NK-92 treated with Interleukin-12 subunit alpha and Interleukin-12 subunit beta, amount 100 ng/mL, for 24 hours (cell line): ENCODE results near the gene S1PR3.
"Not testable (repeated sequence)": the region's sequence is repeated elsewhere in the genome, so short reads cannot be mapped to it uniquely, and the experiment has no call there.

ENCODE experiments used
- DNase-seq: peaks from one replicate; lab custom pipeline; 2025; lab: John Stamatoyannopoulos, UW

S1PR3 gene

DNA sequence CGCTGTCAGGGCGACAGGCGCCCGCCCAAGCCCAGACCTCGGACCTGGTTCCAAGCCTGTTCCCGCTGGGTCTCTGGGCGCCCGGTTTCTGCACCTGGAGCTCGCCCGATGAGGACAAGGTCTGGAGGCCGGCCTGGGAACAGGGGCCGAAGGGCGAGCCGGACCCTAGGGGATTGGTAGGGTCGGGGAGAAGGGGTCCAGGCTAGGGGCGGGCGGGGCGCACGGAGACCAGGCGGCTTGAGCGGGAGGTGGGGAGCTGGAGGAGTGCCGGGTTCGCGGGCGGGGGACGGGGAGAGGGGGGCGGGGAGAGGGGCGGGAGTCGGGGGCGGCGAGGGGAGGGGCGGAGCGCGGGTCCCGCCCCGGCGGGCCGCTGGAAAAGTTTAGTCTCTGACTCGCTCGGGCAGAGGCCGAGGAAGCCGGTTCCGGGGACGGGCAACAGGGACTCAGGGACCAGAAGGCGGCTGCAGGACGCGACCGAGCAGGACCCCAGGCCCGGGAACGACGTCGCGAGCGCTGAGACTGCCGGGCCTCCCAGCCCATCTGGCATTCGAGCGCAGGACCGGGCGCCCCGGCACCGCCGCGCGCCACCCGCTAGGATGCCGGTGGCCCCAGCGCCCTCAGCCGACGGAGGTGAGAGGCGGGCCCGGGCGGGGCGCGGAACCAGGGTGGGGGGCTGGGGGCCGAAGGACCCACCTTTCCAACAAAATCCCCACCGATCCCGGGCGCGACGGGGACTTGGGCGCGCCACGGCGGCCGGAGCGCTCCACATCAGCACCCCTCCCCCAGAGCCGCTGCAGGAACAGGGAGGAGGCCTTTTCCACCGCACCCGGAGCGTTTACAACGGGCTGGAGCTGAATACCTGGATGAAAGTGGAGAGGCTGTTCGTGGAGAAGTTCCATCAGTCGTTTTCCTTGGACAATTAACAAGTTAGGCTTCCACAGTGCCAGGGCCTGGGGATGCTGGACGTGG, at the start of gene S1PR3:
Gene S1PR3 (plus strand): TSS at position 403 of the 969 bp plus-strand sequence. CDS start 9,733 bp downstream, outside the sequence.
- DNase-seq: no peak

DNA sequence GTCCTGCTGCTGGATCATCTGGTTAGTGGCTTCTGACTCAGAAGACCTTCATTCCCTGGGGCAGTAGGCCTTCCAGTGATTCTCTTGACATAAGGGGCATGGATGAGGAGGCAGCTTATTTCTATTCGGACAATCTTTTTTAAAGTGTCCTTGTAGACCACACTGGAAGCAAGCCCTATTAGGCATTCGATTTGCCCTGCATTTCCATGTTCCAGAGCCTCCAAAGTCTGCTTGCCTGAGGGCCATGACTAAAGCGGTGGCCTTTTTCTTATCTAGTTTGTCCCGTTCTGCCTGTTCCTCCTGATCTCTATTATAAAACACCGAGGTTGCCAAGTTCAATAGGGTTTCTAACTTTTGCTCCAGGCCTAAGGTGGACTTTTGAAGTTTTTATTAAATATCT, 49.7 kb upstream of the S1PR3 start:
- DNase-seq: not testable (repeated sequence)

DNA sequence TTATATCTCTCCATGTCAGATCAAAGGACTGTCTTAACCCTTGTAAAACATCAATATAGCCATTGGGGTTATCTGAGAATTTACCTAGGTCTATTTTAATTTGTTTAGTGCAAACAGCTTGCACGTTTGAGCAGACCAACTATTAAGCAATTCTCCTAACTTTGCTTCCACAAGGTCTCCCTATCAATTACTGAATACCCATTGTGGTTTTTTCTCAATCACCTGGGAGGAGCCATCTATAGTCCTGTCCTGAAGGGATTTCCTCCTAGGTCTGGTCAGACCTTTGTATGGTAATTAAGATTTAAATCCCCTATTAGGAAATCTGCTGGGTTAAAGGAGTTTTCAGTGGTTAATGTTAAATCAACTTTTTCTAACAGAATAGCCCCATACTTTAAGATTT, 48.9 kb upstream of the S1PR3 start:
- DNase-seq: no peak

DNA sequence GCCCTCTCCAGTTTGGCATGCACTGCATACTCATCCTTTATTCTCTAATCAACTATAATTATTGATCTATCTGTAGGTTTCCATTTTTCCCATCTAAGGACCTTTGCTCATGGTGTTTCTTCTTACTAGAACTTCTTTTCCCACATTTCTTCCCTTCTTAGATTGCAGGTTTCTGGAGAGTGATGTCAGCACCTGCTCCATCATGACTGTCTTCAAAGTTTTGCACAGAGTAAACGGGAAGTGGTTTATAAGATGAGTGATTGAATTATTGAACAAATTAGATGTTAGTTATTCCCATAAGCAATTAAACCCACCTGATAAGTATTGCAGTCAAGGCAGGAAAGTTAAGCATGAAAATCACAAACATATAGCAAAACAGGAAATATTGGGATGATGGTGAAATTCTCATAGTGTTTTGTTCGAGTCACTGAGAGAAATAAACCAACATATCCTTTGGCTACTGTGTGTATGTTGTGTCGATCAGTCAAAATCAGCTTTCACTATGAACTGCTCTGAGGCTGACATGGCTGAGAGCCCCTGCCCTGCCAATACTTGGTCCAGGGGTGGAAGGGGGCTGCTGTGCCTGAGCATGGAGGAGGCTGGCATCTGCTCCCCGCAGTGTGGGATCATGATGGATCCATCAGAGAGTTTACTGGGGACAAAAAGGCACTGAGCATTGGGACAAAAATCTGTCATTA, 45.5 kb upstream of the S1PR3 start:
- DNase-seq: no peak

DNA sequence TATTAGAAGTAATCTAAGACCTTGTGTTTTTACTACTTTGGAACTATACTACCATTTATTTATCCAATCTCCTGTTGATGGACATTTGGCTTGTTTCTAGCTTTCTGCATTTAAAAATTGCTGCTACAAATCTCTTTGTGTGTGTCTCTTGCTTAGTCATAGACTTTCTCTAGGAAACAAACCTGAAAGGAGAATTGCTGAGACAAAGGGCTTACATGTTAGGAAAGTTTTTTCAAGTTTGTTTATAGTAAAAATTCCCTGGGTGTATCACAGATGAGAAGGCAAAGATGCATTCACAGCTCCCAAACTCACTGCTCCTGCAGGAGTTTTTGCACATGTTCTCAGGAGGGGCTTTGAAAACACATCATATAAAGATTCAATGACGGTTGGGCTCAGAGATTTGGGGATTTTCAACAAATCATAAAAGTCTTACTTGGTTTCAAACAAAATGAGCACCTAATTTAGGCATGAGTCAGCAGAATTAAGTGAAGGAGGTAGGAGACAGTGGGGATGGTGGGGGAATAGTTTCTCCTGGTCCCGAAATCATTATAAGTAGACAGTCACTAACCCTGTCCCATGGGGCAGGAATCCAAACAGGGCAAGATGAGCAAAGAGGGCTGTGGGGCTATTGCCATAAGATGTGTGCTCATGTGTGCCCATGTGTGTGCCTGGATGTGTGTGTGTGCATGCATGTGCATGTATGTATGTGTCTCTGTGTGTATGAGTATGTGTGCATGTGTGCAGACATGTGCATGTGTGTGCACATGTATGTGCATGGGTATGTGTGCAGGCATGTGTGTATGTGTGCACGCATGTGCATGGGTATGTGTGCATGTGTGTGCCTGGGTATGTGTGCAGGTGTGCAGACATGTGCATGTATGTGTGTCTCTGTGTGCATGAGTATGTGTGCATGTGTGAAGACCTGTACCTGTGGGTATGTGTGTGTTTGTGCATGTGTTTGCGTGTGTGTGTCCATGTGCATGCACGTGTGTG, 43.4 kb upstream of the S1PR3 start:
- no peak for DNase-seq

DNA sequence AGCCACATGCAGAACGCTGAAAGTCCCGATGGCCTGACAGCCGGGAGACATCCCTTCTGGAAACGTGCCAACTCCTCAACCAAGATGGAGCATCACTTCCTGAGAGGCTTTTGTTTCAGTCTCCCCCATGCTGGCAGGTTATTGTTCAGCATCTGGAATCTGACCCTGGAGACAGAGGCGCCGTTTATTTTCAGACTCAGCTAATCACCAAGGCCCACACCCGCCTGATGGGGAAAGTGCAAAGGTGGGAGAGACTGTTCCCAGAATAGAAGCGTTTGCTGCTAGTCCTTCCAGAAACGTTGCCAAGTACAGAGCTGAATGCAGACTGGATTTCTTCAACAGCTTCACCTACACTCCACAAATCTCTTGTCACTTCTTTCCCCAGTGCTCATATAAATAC, 41.8 kb upstream of the S1PR3 start:
- no peak for DNase-seq

DNA sequence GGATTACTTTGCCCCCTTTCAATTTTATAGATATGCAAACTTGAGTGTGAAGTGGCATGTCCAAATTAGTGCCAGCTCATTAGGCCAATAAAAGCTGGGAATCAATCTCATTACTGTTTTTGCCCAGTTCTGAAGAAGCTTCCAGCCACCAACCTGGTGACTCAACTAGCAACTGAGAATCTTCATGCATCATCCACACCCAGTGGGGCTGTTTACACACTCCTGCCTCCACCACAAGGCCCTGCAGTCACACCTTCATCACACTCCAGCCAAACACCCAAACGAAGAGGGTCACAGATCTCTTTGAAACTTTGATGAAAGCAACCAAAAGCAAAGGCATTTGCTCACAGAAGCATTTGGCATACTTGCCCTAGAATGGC, 41.3 kb upstream of the S1PR3 start:
- DNase-seq: no peak

DNA sequence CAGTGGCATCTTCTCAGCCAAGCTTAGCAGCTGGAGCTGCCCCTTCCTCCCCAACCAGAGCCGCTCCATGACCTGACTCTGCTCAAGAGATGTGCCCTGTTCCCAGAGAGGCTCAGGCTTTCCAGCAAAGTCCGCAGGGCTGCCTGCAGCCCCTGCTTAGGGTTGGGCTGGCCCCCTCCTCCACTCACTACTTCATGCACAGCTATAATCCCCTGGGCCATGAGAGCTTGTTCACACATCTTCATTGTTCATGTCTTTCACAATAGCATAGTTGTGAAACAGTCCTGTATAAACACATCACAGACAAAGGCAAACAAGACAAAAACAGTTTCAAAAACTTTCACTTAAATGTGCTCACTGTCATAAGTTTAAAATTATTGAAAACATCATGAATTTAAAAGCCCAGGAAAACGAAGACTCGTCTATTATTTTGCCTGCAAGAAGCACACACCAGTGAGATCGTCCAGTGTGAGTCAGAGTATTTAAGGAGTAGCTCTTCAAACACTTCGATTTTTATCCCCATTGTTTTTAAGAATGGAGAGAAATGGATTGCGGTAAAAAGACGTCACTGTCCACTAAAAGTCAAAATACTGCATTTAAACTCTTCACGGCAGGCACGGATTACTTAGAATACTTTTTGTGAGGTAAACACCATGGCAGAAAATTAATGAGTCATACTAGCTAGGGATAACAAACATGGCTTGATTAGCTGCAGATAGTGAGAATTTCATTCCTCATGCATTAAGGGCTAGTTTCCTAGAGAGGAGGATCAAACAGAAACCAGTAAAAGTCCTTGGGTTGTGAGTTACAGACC, 40.7 kb upstream of the S1PR3 start:
- no peak for DNase-seq

DNA sequence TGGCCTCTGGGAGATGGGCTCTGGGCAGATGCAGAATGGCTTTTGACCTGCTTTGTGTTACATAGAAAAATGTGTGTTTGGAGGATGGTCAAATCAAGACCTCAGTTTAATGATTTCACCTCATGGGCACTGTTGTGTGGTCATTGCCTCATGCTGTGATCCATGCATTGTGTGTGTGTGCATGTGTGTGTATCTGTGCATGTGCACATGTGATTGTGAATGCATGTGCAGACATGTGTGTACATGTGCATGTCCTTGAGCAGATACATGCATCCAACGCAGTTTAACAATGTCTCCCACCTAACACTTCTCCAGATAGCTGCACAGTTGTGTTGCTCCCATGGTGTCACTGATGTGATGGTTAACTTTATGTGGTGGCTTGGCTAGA, 40.1 kb upstream of the S1PR3 start:
- DNase-seq: no peak

DNA sequence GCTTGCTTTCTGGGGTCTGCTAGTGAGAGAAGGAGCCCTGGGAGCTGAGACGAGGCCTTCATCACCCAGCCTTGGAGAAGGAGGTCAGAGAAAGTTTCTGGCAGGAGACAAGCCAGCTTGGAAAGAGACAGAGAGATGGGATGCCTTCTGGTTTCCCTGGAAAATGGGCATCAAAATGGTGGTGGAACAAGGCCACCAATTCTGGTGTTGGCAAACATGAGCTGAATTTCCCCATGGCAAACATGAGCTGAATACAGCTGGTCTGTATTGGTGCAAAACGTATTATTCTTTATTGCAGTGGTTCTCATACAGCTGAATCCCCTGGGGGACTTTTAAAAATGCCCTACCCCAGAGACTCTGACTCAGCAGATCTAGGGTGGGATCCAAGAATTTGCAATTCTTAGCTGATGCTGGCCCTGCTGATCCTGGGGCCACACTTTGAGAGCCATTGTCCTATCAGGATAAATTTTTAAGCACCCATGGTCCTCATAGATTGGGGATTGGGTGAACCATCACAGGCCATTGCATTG, 39.1 kb upstream of the S1PR3 start:
- no peak for DNase-seq

DNA sequence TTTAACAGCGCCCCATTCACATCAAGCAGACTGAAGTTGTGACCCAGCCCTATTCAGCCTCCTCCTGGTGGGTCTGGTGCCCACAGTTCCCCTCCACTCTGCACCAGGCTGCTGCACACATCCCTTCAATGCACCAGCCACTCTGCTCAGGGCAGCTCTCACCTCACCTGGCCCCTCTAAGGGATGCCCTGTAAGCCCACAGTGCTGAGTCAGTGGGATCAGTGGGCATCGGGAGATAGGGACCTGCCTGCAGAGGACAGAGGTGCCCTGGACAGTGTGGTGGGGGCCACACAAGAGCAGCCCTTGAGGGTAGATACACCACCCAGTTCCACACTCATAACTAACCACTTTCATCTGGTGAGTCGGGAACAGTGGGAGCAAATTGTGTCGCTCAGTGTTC, 38.3 kb upstream of the S1PR3 start:
- no peak for DNase-seq

DNA sequence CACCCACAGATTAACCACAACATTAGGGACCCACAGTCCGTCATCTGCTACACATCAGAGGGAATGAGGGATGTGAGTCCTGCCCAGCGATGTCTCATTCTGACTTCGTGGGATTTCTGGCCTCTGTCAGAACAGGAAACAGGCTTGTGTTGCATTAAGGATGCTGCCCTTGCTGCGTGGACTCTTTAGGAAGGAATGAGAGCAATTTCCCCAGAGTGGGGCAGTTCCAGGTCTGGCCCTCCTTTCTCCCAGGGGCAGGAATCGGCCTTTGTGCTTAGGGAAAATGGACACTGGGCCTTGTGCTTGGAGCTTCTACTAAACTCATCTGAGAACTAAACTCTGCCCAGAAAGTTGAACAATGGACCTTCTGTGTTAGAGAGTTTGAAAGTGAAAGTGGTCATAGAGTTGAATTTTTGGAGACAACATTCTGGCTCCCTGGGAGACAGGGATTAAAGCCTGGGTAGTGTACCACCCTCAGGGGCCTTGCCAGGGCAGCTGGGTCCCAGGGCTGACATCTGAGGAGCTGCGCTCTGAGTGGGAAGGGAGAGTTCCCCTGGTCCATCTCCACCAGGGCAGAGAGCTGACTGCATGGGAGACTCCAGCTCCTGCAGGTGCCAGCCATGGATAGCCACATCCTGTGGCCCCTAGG, 37.8 kb upstream of the S1PR3 start:
- DNase-seq: no peak

DNA sequence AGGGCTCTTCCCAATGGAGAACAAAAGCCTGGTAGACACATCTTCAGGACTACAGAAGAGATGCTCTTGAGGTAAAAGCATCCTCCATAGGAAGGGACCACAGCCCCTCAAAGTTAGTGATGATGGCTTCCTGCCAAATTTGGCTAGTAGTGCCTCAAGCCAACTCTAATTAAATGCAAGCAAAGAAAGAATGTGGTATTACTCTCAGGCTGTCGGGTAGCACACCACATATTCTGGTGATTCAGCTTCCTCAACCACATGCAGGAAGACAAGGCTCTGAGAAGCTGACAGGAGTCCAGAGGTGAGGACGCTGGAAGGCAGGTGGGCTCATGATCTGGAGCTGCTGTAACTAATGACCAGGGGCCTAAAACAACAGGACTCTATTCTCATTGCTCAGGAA, 37.2 kb upstream of the S1PR3 start:
- DNase-seq: peak; percentile 8

DNA sequence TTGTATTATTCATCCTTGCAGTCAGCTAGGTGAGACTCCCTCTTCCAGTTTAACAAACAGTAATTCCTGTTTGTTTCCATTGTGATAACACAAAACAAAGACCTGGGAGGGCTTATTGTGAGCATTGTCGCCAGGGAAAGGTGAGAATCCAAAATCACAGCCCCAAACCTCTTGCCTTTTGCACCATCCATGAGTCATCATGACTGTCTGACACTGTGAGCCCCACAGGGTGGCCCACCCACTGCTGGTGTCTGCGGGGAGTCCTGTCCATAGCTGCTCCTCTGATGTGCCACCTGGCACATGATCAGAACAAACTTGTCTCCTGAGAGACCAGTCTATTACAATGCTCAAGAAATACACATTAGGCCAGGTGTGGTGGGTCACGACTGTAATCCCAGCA, 33.7 kb upstream of the S1PR3 start:
- peak; percentile 44 for DNase-seq

DNA sequence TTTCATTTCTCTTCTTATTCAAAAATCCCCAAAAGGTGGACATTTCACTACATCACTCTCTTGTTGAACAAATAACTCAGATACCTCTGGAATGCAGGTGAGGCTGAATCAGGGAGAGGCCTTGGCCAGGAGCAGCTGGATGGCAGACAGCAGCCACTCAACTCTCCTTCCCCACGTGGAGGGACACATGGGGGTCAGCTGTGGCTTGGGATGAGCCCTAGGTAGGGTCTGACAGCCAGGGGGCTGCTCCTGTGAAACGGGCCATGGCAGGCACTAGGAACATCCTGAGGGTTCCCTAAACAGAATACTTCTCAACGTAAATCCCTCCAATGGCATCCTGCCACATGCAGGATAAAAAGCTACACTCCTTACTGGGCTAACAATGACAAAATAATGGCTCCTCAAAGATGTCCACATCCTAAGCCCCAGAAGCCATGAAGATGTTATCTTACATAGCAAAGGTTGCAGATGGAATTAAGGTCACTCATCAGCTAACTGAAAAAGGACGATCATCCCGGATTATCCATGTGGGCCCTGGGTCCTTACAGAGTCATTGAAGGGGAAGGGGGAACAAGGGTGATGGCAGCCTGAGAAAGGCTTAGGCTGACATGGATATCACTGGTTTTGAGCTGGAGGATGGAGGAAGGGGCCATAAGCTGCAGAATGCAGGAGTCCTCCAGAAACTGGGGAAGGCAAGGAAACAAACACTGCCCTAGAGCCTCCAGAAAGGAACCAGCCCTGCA, 31.4 kb upstream of the S1PR3 start:
- no peak for DNase-seq

DNA sequence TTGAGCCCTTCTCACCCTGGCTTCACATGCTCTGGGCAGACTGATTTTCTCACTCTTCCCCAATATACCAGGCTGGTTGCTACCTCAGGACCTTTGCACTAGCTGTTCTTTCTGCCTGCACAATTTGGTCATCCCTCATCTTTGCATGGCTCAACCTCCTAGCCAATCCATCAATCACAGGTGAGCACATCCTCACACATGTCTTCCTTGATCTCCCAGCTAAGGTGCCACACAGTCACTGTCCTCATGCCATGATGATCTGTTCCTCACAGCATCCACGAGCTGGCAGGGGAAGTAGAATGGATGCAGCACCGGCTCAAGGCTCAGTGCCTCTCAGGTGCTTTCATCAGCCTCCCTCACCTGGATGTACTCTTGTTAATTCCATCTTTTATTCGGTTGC, 30.6 kb upstream of the S1PR3 start:
- DNase-seq: no peak

DNA sequence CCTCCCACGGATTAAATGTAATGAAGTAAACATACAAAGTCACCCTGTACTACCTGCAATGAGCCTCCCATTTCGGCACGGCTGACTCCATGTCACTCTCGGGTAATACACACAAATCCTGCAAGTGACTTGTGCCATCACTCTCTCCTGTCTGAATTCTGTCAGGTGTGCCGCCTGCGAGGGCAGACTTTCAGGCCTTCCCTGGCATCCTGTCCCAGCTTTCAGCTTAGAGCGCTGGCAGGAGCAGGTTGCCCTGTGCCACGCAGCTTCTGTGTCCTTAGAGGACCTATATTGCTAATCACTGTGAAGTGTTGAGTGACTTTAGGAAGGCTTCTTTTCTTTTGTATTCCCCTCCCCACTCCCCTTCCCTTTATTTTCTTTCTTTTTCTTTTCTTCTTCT, 25.8 kb upstream of the S1PR3 start:
- no peak for DNase-seq

DNA sequence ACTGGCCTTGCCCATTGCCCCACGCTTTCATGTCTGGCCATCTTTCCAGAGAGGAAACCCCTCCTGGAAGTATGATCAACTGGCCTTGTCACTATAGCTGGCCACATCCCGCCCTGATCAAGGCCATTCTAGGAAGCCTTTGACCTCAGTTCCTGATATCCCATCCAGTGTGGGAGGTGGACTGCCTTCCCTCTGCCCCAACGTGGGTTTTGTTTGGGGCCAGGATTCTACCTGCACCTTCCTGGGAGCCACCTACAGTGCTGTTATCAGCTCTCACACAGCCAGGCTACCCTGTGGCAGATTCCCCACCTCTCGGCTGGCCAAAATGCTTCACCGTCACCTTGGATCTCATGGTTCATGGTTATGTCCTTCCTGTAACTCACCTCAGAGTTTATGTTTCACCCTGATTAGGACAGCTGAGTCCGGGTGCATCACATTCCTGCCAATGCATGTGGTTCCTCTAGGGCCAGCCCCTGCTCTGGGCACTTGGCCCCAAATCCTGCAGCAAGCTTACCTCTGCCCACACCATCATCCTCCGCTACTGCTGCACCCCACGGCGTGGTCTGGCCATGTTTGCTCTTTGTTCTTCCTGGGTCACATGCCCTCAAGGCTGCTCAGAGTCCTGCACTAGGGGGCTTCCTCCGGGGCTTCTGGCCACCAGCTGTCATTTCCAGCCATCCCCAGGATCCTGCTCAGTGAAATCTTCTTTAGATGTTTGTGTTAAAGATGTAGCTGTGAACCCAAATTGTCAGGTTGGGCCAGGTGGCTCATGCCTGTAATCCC, 24.2 kb upstream of the S1PR3 start:
- no peak for DNase-seq

DNA sequence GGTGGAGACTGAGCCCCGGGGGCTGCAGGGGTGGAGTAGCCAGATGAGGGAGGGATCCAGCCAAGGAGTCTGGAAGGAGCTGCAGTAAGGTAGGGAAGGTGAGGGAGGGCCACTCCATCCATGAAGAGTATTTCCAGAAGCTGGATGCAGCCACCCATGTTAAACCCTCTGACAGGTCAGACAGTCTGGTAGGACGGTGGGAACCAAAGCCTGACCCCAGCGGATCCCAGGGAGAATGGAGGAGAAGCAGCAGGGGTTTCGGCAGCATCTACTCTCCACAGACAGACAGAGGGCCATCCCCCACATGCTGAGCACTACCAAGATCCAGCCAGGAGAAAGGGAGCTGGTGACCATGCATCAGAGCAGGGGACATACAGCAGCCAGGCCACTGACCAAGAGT, 22.5 kb upstream of the S1PR3 start:
- DNase-seq: no peak
